ENCODE data around the gene CSAG2.

The CSAG2 gene

DNA sequence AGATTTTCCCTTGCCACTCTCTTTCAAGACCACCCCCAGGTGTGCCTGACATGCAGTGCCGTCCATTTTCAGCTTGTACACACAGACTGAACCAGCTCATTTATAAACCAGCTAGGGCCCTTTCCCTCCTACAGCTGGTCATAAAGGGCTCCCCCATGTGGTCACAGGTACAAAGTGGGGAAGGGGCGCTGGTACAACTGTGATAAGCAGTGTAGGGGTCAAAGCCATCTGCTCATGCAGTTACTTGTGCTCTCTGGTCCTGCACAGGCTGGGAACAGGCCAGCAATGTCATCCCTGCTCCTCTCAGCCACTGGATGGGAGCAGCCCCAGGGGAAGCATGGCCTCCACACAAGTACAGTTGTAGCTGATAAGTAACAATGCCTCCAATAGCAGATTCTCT lies 50.8 kb downstream of the CSAG2 start:
- DNase-seq: no peak

All from femur (tissue), 1 donor.